NCI-H2029 treated with DMSO at 0.1 percent for 48 hours (cell line): Measurements from ENCODE around the gene PRM3.

Source experiments
- DNase-seq: peaks from one replicate; lab custom pipeline; 2025; lab: John Stamatoyannopoulos, UW

PRM3 gene

DNA sequence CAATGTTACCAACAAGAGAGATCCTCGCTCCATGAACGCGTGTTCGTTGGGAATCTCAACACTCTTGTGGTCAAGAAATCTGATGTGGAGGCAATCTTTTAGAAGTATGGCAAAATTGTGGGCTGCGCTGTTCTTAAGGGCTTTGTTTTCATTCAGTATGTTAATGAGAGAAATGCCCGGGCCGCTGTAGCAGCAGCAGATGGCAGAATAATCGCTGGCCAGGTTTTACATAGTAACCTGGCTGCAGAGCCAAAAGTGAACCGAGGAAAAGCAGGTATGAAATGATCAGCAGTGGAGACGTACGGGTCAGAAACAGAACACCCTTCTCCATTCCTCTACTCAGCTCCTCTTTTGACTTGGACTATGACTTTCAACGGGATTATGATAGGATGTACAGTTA is 30.8 kb downstream of the PRM3 start:
- no peak for DNase-seq

DNA sequence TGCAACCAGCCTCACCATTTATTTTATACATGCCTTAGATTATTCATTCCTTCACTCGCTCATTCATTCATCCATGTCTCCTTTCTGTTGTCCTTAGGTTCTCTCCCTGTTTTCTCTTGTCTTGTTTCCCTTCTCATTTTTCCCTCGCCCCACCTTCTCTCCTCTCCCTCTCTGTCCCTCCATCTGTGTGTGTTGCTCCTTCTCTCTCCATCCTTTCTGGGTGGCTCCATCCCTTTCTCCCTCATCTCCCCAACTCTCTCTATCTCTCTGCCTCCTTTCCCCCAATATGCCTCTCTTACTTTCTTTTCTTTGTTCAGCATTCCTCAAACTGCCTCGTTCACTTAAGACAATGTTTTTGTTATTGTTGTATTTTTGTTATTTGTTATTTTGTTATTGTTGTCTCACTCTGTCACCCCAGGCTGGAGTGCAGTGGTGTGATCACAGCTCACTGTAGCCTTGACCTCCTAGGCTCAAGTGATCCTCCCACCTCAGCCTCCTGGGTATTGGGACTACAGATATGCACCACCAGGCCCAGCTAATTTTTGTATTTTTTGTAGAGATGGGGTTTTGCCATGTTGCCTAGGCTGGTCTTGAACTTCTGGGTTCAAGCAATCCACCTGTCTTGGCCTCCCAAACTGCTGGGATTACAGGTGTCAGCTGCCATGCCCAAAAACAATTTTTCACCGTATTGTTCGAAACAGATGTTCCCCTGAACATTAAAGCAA is 31.8 kb downstream of the PRM3 start:
- no peak for DNase-seq

DNA sequence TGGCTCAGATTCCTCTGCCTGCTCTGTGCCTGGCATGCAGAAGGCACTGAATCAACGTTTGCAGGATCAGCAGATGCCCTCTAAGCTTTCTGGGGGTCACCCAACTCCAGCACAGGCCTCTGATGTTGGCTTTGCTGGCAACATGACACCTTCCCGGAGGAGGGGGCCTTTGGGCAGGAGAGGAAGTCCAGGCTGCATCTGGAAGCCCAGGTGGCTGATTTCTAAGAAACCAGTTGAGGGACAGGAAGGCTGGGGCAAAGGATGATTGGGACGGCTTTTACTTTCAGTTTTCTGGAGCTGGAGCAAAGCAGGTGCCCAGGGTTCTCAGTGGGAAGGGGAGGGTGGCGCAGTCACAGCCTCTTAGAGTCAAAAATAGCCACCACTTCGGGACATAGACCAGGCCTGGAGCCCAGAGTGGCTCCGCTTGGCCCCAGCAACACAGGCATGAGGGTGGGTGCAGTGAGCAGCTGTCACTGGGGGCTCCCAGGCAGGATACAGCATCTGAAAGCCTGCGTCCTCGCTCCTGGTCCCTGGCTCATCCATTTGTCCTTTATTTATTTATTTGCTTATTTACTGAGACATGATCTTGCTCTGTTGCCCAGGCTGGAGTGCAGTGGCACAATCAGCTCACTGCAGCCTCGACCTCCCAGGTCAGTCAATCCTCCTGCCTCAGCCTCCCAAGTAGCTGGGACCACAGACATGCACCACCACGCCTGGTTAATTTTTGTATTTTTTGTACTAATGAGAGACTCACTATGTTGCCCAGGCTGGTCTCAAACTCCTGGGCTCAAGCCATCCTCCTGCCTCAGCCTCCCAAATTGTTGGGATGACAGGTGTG is 32.6 kb downstream of the PRM3 start:
- DNase-seq = peak; percentile 13

DNA sequence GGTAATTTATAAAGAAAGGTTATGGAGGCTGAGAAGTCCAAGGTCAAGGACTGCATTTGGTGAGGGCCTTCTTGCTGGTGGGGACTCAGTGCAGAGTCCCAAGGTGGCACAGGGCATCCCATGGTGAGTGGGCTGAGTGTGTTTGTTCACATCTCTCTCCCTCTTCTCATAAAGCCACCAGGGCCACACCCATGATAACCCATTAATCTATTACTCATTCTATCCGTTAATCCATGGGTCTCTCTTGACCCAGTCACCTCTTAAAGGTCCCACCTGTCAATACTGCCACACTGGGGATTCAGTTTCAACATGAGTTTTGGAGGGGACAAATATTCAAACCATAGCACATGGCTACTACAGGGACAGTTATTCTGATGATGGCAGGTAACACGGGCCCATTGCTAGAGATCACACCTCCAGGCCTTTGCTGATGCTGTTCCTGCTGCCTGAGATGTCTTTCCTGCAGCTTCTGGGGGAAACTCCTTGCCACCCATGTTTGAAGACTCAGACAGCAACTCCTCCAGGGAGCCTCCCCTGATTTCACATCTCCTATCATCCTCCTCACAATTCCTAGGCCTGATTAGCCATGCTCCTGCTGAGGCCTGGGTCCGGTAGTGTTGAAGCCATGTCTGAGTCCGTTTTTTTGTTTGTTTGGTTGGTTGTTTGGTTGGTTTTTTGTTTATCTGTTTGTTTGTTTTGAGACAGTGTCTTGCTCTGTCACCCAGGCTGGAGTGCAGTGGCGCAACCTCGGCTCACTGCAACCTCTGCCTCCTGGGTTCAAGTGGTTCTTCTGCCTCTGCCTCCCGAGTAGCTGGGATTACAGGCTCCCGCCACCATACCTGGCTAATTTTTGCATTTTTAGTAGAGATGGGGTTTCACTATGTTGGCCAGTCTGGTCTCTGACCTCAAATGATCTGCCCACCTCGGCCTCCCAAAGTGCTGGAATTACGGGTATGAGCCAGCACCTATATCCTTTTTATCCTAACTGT is 33.5 kb downstream of the PRM3 start:
- no peak for DNase-seq

GRCh38 chr16:11238272-11239202 is 34.9 kb downstream of the PRM3 start:
- DNase-seq = no peak

DNA sequence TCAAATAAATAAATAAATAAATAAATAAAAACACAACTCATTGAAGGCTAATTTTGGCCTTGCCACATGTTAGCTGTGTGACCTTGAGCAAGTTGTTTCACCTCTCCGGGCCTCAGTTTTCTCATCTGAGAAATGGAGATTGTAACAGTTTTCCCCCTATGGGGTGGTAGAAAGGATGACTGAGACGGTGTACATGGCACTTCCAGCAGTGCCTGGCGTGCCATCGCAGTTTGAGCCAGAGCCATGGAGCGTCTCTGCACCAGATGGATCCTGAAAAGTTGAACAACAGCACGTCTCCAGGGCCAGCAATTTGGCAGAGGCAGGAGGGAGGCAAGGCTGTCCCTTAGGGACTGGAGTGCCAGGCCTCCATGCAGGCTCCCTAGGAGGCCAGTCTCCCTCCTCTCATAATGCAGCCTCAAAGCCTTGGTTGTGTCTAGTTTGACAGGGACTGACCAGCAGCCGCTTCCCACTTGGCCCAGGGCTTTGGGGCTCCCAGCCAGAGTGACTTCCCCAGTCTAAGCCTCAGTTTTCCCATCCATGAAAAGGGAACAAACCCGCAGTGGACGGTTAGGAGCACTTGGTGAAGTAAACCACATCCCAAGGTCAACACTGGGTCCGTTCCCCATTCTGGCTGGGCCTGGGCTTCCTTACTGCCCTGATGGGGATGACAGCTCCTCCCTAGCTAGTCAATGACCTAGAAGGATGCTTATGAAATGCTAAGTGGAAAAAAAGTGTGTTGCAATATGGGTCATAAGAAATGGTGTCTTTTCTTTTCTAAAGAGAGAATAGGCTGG is 36.8 kb downstream of the PRM3 start:
- DNase-seq = no peak

- DNase-seq = no peak
Measured at GRCh38 chr16:11235703-11235991, 37.8 kb downstream of the PRM3 start.

DNA sequence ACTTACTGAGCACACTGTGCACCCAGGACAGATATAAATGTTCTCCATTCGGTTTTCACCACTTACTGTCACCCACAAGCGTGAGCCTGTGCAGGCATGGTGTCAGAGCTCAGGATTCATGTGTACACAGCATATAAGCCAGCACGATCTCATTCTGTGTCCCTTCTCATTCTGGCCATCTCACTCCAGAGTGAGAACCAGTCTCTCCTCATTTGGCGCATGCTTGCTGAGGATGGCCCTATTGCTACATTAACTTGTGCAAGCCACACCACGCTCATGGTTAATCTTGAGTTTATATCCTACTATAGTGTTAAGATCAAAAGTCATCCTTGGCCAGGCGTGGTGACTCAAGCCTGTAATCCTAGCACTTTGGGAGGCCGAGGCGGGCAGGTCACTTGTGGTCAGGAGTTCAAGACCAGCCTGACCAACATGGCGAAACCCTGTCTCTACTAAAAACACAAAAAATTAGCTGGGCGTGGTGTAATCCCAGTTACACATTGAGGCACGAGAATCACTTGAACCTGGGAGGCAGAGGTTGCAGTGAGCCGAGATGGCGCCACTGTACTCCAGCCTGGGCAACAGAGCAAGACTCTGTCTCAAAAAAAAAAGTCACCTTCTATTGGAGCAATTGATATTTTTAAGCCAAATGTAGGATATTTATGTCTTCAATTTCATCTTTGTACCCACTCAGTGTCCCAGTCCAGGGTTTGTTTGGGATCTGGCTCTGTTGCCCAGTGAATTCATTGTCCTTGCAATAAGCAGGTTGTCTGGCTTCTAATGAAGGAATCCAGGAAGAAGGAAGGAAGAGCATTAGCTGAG is 38.3 kb downstream of the PRM3 start:
- DNase-seq = no peak

DNA sequence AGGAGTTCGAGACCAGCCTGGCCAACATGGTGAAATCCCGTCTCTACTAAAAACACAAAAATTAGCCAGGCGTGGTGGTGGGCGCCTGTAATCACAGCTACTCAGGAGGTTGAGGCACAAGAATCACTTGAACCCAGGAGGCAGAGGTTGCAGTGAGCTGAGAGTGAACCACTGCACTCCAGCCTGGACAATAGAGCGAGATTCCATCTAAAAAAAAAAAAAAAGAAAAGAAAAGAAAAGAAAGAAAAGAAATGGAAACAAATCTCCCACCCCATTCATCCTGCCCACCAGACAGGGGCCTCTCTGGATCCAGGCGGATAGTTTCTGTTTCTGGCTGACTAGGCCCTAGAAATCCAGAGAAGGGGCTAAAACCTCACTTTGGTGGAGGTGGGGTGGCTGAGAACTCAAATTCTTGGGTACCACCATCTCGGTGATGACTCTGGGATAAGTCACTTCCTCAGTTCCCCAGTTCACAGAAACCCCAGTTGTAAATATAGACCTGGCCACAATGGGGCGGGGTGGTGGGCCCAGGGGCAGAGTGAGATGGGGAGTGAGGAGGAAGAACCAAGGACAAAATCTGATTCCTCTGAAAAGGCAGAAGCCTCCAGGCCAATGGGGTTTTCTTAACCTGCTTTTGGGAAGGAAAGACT is 39.6 kb downstream of the PRM3 start:
- DNase-seq = no peak

GRCh38 chr16:11232852-11233726 is 40.3 kb downstream of the PRM3 start:
- DNase-seq = no peak

- no peak for DNase-seq
Measured at GRCh38 chr16:11232302-11232851, 41.1 kb downstream of the PRM3 start.

DNA sequence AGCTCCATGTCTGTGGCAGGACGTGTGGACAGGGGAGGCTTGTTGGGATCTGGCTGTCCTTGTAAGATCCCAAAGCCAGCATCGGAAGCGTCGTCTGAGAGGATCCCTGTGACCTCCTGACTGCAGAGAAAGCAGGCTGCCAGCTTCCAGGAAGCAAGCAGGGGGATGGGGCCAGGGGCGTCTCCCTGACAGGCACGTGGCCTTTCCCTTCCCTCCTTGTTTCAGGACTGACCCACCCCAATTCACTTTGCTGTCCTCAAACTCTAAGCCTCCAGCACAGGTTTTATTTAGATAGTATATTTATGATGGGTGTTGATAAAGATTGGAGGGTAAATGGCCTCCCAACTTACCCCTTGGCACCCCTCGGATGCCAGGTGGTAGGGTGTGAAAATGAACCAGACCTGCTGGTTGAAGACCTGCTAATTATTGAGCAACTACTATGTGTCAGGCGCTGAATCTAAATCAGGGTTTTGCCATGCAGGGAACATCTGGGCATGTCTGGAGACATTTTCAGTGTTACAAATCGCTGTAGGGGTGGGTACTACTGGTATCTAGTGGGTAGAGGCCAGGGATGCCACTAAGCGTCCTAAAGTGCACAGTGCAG is 42.0 kb downstream of the PRM3 start:
- no peak for DNase-seq

- DNase-seq = peak; percentile 83
Measured at GRCh38 chr16:11229906-11230305, 43.5 kb downstream of the PRM3 start.

GRCh38 chr16:11229432-11229831 is 44.0 kb downstream of the PRM3 start:
- no peak for DNase-seq

GRCh38 chr16:11225677-11226549 is 47.5 kb downstream of the PRM3 start:
- DNase-seq = no peak
